Ascending aorta (tissue), 2 donors: ENCODE results near the gene PCMTD2. TPM values are rescaled to one million over a fixed set of nuclear protein-coding genes. Genes with fewer than 3 reads are reported as not detected.

Experiments used
- DNase-seq, 2 donors: peaks; one replicate each; pipeline ENCODE4 v3.0.0-alpha.2; 2019; ENCODE audit warnings: low spot score in 2 of 2
- H3K27ac ChIP-seq, 2 donors: fragments of 200-600 bp; sonication (generic); one replicate each; pipeline ENCODE4 v1.5.1; 2016 to 2017; ENCODE audit warnings: mild to moderate bottlenecking in 1 of 2
- H3K27me3 ChIP-seq: fragments of 200-600 bp; sonication (generic); one replicate; pipeline ENCODE4 v1.5.1; 2017
- H3K36me3 ChIP-seq, 2 donors: fragments of 200-600 bp; sonication (generic); one replicate each; pipeline ENCODE4 v1.5.1; 2016
- H3K4me1 ChIP-seq, 2 donors: fragments of 200-600 bp; sonication (generic); one replicate each; pipeline ENCODE4 v1.5.1; 2016 to 2017; ENCODE audit warnings: mild to moderate bottlenecking in 1 of 2
- H3K4me3 ChIP-seq, 2 donors: fragments of 200-600 bp; sonication (generic); one replicate each; pipeline ENCODE4 v1.5.1; 2016 to 2017; ENCODE audit warnings: mild to moderate bottlenecking in 1 of 2
- H3K9me3 ChIP-seq, 2 donors: fragments of 200-600 bp; sonication (generic); one replicate each; pipeline ENCODE4 v1.5.1; 2016
- CTCF ChIP-seq, 3 experiments: fragments of 200-600 bp in 2 of 3; fragments of 450-650 bp in 1 of 3; sonication (generic) in 2 of 3; IDR thresholded peaks; one replicate each; pipeline ENCODE4 v1.5.1; 2016 to 2019; ENCODE audit warnings: antibody characterized with exemption in 3 of 3, mild to moderate bottlenecking in 1 of 3, moderate library complexity in 1 of 3
- intact Hi-C: fragments of 100-400 bp; cut with DNase I; formaldehyde crosslinking; loops from one replicate; pipeline ENCODE4 v1.15.1; 2023
- total RNA-seq: library from RNA; depleted of rRNA; stranded (reverse); fragments of >200 nt; gene quantifications from one replicate; pipeline ENCODE4 v1.1.0, GENCODE V29; 2016

The PCMTD2 gene
- total RNA-seq, 1 donor from 2014 or later, result 30.3 TPM

GRCh38 chr20:64211874-64212658 is 43.5 kb upstream of the PCMTD2 start:
- Histone ChIP-seq H3K27ac (no peak overlapping the region), H3K4me1 (peaks cover 0 to 2% of the 10 kb centered on the region in 2 donors), H3K27me3 (no peaks in the 10 kb centered on the region), H3K9me3 (no peaks in the 10 kb centered on the region), H3K36me3 (no peaks in the 10 kb centered on the region), H3K4me3 (no peak overlapping the region)
- TF ChIP-seq CTCF (IDR thresholded peaks at IDR 0.05), result no peak
- intact Hi-C loops, result no loop called here
- DNase-seq, result no peak

GRCh38 chr20:64212755-64213154 is 42.8 kb upstream of the PCMTD2 start:
- no peak for DNase-seq
- H3K27me3 ChIP-seq, result no peaks in the 10 kb centered on the region
- H3K4me1 ChIP-seq, result peaks cover 0 to 2% of the 10 kb centered on the region in 2 donors
- intact Hi-C loops, result no loop called here
- no peak overlapping the region for H3K4me3 ChIP-seq
- H3K36me3 ChIP-seq, result no peaks in the 10 kb centered on the region
- TF ChIP-seq CTCF (IDR thresholded peaks at IDR 0.05), result no peak
- no peak overlapping the region for H3K27ac ChIP-seq
- no peaks in the 10 kb centered on the region for H3K9me3 ChIP-seq

- Histone ChIP-seq H3K27ac (no peak overlapping the region), H3K27me3 (no peaks in the 10 kb centered on the region), H3K9me3 (no peaks in the 10 kb centered on the region), H3K4me1 (peaks cover 0 to 2% of the 10 kb centered on the region in 2 donors), H3K4me3 (no peak overlapping the region), H3K36me3 (no peaks in the 10 kb centered on the region)
- TF ChIP-seq CTCF (IDR thresholded peaks at IDR 0.05), result no peak
- intact Hi-C loops, result no loop called here
- DNase-seq, result no peak
Observed at GRCh38 chr20:64214113-64214512, 41.4 kb upstream of the PCMTD2 start.

- H3K27ac ChIP-seq, result no peak overlapping the region
- H3K36me3 ChIP-seq, result no peaks in the 10 kb centered on the region
- no peak for TF ChIP-seq CTCF (IDR thresholded peaks at IDR 0.05)
- H3K27me3 ChIP-seq, result no peaks in the 10 kb centered on the region
- H3K9me3 ChIP-seq, result no peaks in the 10 kb centered on the region
- intact Hi-C loops, result no loop called here
- peaks cover 0 to 2% of the 10 kb centered on the region in 2 donors for H3K4me1 ChIP-seq
- H3K4me3 ChIP-seq, result no peak overlapping the region
- DNase-seq, result no peak
Observed at GRCh38 chr20:64214952-64215351, 40.6 kb upstream of the PCMTD2 start.

- no peak overlapping the region for H3K27ac ChIP-seq
Observed at GRCh38 chr20:64216036-64216435, 39.5 kb upstream of the PCMTD2 start.

More at GRCh38 chr20:64216036-64216435, 39.5 kb upstream of the PCMTD2 start:
- TF ChIP-seq CTCF (IDR thresholded peaks at IDR 0.05), result no peak
- Histone ChIP-seq H3K4me3 (no peak overlapping the region), H3K27me3 (no peaks in the 10 kb centered on the region), H3K9me3 (no peaks in the 10 kb centered on the region), H3K4me1 (peaks cover 0 to 2% of the 10 kb centered on the region in 2 donors), H3K36me3 (no peaks in the 10 kb centered on the region)
- intact Hi-C loops, result no loop called here
- no peak for DNase-seq
